HEK293T (cell line): ENCODE measurements around the gene PCBP1.

ENCODE experiments used
- CTCF ChIA-PET: fragments of 350-600 bp; formaldehyde crosslinking; extraction: SDS; loops from one replicate; lab custom pipeline; 2021; ENCODE audit warnings: antibody characterized with exemption, inconsistent platforms; lab: Yijun Ruan, JAX
- POLR2A ChIA-PET: fragments of 350-600 bp; formaldehyde crosslinking; extraction: SDS; loops from one replicate; lab custom pipeline; 2020; ENCODE audit warnings: antibody characterized with exemption, inconsistent platforms; lab: Yijun Ruan, JAX
- DNase-seq: peaks from one replicate; pipeline ENCODE4 v3.0.0; 2012; ENCODE audit warnings: mixed read lengths; ENCODE audit errors: extremely low spot score
- ARNT ChIP-seq: fragments of 450-650 bp; IDR thresholded peaks from 2 replicates; pipeline ENCODE4 v1.6.1; 2017; ENCODE audit warnings: mild to moderate bottlenecking
- BHLHE40 ChIP-seq: fragments of 450-650 bp; IDR thresholded peaks from 2 replicates; pipeline ENCODE4 v1.6.1; 2016; ENCODE audit warnings: mild to moderate bottlenecking, moderate library complexity, borderline replicate concordance
- CTBP1 ChIP-seq: fragments of 450-650 bp; IDR thresholded peaks from 2 replicates; pipeline ENCODE4 v1.6.1; 2016; ENCODE audit warnings: borderline replicate concordance
- ELF4 ChIP-seq: fragments of 450-650 bp; IDR thresholded peaks from 2 replicates; pipeline ENCODE4 v1.6.1; 2017; ENCODE audit warnings: antibody characterized with exemption
- FOXA1 ChIP-seq: fragments of 450-650 bp; IDR thresholded peaks from 2 replicates; pipeline ENCODE4 v1.6.1; 2016; ENCODE audit warnings: mild to moderate bottlenecking
- FOXK2 ChIP-seq: fragments of 450-650 bp; IDR thresholded peaks from 2 replicates; pipeline ENCODE4 v1.6.1; 2016; ENCODE audit warnings: mild to moderate bottlenecking
- FOXM1 ChIP-seq: fragments of 450-650 bp; IDR thresholded peaks from 2 replicates; pipeline ENCODE4 v1.6.1; 2017; ENCODE audit warnings: mild to moderate bottlenecking, borderline replicate concordance
- HDGF ChIP-seq: fragments of 450-650 bp; IDR thresholded peaks from 2 replicates; pipeline ENCODE4 v1.6.1; 2017; ENCODE audit warnings: antibody characterized with exemption, borderline replicate concordance
- L3MBTL2 ChIP-seq: fragments of 450-650 bp; conservative IDR thresholded peaks from 2 replicates; pipeline ENCODE4 v1.6.1; 2016; ENCODE audit warnings: mild to moderate bottlenecking
- LEF1 ChIP-seq: fragments of 450-650 bp; IDR thresholded peaks from 2 replicates; pipeline ENCODE4 v1.6.1; 2017; ENCODE audit warnings: mild to moderate bottlenecking, borderline replicate concordance
- NFRKB ChIP-seq: fragments of 450-650 bp; IDR thresholded peaks from 2 replicates; pipeline ENCODE4 v1.6.1; 2016; ENCODE audit warnings: mild to moderate bottlenecking, moderate library complexity
- SP1 ChIP-seq: fragments of 450-650 bp; IDR thresholded peaks from 2 replicates; pipeline ENCODE4 v1.6.1; 2017
- SUZ12 ChIP-seq: fragments of 450-650 bp; IDR thresholded peaks from 2 replicates; pipeline ENCODE4 v1.6.1; 2016; ENCODE audit warnings: mild to moderate bottlenecking
- TARDBP ChIP-seq: fragments of 450-650 bp; IDR thresholded peaks from 2 replicates; pipeline ENCODE4 v1.6.1; 2016
- ZNF384 ChIP-seq: fragments of 450-650 bp; IDR thresholded peaks from 2 replicates; pipeline ENCODE4 v1.6.1; 2016
- TF ChIP-seq, protein P1 (sequence below): fragments of 450-650 bp; IDR thresholded peaks from 2 replicates; pipeline ENCODE4 v1.6.1; 2016

PCBP1 gene

DNA sequence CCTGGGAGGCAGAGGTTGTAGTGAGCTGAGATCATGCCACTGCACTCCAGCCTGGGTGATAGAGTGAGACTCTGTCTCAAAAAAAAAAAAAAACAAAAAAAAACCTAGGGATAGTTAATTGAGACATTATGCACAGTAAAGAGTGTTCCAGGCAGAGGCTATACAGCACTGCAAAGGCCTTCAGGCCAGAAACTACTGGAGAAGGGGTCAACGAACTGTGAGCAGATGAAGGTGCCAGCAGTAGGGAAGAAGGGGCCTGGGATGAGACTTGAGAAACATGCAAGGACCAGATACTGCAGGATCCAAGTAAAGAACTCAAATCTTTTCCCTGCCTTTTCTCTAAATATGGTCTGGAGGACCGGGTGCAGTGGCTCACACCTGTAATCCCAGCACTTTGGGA, 26.0 kb upstream of the PCBP1 start:
- ChIA-PET CTCF (interaction anchor here (1.0 kb wide), 1 partner anchor 12 kb away, joined by 3 read pairs; no protein-coding TSS in a partner anchor), POLR2A (no interaction called here)
- DNase-seq, result no peak
- TF ChIP-seq LEF1, result no peak
- TF ChIP-seq HDGF, result no peak
- no peak for TF ChIP-seq SP1
- TF ChIP-seq TARDBP, result no peak
- TF ChIP-seq, protein P1, sequence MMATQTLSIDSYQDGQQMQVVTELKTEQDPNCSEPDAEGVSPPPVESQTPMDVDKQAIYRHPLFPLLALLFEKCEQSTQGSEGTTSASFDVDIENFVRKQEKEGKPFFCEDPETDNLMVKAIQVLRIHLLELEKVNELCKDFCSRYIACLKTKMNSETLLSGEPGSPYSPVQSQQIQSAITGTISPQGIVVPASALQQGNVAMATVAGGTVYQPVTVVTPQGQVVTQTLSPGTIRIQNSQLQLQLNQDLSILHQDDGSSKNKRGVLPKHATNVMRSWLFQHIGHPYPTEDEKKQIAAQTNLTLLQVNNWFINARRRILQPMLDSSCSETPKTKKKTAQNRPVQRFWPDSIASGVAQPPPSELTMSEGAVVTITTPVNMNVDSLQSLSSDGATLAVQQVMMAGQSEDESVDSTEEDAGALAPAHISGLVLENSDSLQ, result no peak
- TF ChIP-seq FOXM1, result no peak
- no peak for TF ChIP-seq ARNT

DNA sequence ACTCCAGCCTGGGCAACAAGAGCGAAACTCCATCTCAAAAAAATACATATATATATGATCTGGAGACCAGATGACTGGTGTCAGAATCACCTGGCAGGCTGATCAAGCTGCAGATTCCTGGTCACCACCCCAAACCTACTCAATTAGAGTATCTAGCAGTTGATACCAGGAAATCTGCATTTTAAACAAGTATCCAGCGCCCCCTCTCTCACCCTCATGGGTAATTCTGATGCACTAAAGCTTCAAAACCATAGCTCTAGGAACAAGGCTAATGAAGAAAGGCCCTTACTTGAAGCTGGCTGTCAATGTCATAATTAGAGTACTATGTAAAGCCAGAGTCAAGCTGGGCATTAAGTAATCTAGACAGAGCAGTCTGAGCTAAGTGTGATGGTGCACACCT, 25.0 kb upstream of the PCBP1 start:
- POLR2A ChIA-PET, result interaction anchor here (0.8 to 1.0 kb wide), 2 partner anchors 148 kb away, joined by 3 to 4 read pairs; partner anchors contain the start of gene MXD1
- DNase-seq, result no peak
- TF ChIP-seq SUZ12 (no peak), FOXM1 (no peak), CTBP1 (no peak), NFRKB (no peak), L3MBTL2 (no peak), ELF4 (no peak), ARNT (no peak), BHLHE40 (no peak), FOXK2 (no peak), ZNF384 (no peak), LEF1 (no peak), HDGF (no peak), SP1 (no peak), FOXA1 (no peak)
- TF ChIP-seq, protein P1, result no peak

DNA sequence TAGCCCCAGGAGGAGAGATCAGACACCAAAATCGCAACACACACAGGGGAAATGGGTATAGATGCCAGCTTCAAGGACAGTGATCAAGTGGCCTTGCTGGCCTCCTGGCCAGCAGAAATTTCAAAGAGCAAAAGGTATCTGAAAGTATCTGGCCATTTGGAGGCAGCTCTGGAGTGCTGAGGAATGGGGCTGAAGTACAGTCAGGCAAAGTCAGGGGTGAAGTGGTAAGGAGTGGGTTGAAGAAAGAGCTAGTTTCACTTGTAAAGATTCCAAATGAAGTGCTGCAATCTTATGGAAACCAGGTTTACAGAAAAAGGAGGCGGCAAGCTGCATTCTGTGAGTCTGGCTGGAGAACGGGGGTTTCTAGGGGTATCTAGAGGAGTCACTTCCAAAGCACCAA, 19.2 kb upstream of the PCBP1 start:
- ChIA-PET POLR2A (interaction anchor here (1.5 kb wide), 1 partner anchor 154 kb away, joined by 6 read pairs; the partner anchor contains the start of gene MXD1), CTCF (interaction anchor here (0.6 kb wide), 1 partner anchor 72 kb away, joined by 3 read pairs; no protein-coding TSS in a partner anchor)
- TF ChIP-seq L3MBTL2 (no peak), CTBP1 (no peak), ZNF384 (no peak), TARDBP (no peak), ARNT (no peak), FOXM1 (no peak), FOXK2 (no peak), FOXA1 (no peak), ELF4 (no peak), BHLHE40 (no peak), LEF1 (no peak), NFRKB (no peak)
- DNase-seq, result no peak

More for the DNA sequence above, 25.0 kb upstream of the PCBP1 start:
- CTCF ChIA-PET, result interaction anchor here (1.0 kb wide), 1 partner anchor 11 kb away, joined by 3 read pairs; no protein-coding TSS in a partner anchor

DNA sequence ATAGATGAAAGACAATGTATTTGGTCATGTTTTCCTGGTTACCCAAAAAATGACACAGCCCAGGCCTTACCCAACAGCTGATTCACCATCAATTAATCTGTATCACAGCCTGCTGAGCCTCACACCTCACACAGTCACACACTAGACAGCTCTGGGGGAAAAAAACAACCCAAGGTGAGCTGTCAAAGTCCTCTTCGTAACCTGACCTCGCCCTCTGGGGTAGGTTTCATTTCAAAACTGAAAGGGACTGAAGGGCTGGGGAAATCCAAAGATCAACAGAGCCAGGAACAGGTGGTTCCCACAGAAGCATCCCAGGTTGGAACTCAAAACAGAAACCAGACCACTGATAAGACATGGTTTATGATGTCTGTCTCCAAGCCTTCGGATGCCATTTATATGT, 18.2 kb upstream of the PCBP1 start:
- no peak for DNase-seq
- no peak for TF ChIP-seq ARNT
- TF ChIP-seq HDGF, result no peak
- no peak for TF ChIP-seq FOXM1
- no peak for TF ChIP-seq LEF1
- TF ChIP-seq SP1, result no peak
- no peak for TF ChIP-seq FOXK2
- TF ChIP-seq, protein P1, result no peak
- no peak for TF ChIP-seq ELF4
- no peak for TF ChIP-seq NFRKB
- TF ChIP-seq CTBP1, result no peak
- no peak for TF ChIP-seq SUZ12
- no peak for TF ChIP-seq ZNF384
- TF ChIP-seq L3MBTL2, result no peak
- TF ChIP-seq FOXA1, result no peak
- TF ChIP-seq BHLHE40, result no peak
- TF ChIP-seq TARDBP, result no peak
- ChIA-PET POLR2A (interaction anchor here (0.6 to 2.5 kb wide), 4 partner anchors 8 to 155 kb away, joined by 3 to 6 read pairs (median 4); partner anchors contain the start of gene MXD1), CTCF (interaction anchor here (1.1 kb wide), 1 partner anchor 155 kb away, joined by 3 read pairs; the partner anchor contains the start of gene MXD1)

DNA sequence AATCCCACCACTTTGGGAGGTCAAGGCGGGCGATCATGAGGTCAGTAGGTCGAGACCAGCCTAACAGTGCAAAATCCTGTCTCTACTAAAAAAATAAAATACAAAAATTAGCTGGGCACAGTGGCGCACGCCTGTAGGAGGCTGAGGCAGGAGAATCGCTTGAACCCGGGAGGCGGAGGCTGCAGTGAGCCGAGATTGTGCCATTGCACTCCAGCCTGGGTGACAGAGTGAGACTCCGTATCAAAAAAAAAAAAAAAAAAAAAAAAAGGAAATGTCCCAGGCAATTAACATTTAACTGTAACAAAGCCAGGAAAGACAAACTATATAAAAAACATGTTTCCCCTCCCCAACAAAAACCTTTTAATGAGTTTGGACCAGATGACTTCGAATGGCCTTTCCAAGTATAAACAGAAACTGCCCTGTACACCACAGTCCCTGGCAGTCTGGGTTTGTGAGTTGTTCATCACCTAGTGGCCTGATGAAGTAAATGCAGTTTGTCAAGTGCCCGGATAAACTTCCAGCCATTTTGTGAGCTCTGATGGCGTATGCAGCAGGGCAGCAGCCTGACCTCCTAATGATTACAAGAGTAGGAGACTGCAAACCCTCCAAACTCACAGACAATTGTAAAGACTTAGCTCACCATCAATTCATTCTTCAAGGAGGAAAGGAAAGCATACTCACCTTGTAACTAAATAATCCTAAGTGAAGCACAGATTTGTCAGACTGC, 16.6 kb upstream of the PCBP1 start:
- ChIA-PET CTCF (interaction anchor here (0.6 to 1.0 kb wide), 9 partner anchors 11 to 317 kb away, joined by 3 to 9 read pairs (median 3); partner anchors contain the start of gene MXD1), POLR2A (interaction anchor here (1.0 to 2.5 kb wide), 3 partner anchors 15 to 157 kb away, joined by 3 to 15 read pairs (median 6); partner anchors contain the start of gene MXD1)
- peak; percentile 87 for DNase-seq
- TF ChIP-seq SUZ12 (no peak), FOXM1 (no peak), NFRKB (no peak), ZNF384 (peak; percentile 73), ELF4 (no peak)
- TF ChIP-seq, protein P1, result no peak
